AG08396 (cell line): ENCODE measurements around the gene INSIG2.

ENCODE experiments used
- DNase-seq: peaks from one replicate; pipeline ENCODE4 v3.0.0; 2012; ENCODE audit warnings: low spot score, mixed read lengths

INSIG2 gene

DNA sequence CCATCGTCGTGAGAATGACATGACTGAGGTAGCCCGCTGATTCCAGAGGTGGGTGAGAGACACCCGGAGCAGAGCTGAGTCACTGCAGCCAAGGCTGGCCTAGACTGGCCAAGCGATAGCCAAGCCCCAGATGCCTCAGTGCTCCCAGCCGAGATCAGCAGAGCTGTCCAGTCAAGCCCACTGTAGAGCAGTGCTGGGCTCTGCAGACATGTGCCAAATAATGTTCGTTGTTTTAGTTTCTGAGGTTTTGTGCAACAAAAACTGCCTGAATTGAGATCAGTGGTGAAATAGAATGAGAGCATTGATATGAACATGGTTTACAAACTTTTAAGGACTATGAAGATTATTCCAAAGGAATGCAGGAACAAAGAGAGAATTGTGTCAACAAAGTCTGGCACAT is 42.1 kb downstream of the INSIG2 start:
- DNase-seq = no peak

GRCh38 chr2:118131771-118132170 is 43.5 kb downstream of the INSIG2 start:
- DNase-seq = no peak

- DNase-seq = no peak
Measured at GRCh38 chr2:118133916-118134315, 45.6 kb downstream of the INSIG2 start.

GRCh38 chr2:118134650-118135049 is 46.4 kb downstream of the INSIG2 start:
- no peak for DNase-seq

- no peak for DNase-seq
Measured at GRCh38 chr2:118145207-118145606, 56.9 kb downstream of the INSIG2 start.

- no peak for DNase-seq
Measured at GRCh38 chr2:118145806-118146205, 57.5 kb downstream of the INSIG2 start.

GRCh38 chr2:118146315-118147283 is 58.3 kb downstream of the INSIG2 start:
- no peak for DNase-seq

DNA sequence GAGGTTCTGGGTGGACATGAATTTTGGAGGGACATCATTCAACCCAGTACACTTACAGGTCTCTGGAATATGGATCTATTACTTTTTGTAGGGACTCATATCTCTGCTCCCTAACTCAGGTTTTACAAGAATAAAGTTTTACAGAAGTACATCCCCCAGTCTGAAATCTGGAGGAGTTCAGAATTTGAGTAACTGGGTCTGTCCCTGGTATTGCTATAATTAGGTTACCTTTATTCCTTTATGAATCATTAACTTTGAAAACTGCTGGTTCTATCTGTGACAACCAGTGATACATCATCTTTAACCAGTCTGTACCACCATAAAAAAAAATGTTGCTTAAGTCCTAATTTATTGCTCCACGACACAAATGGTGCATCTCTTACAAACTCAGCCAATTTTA is 59.9 kb downstream of the INSIG2 start:
- DNase-seq = no peak

DNA sequence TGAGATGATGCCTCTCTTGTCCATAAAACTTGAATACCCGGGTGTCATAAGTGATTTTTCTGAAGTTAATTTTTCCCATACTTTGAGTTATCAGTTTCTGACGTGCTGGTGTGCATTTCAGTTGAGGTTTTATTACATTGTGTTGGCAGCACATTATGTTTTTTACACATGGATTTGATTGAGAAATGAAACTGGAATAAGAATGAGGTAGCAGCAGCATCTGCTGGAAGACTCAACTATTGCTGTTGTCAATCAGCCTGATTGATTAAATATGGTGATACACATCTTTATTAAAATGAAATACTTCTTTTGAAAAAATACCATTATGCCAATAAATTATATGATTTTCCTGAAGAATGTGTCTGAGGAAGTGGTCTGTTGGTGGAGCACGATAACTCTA is 60.5 kb downstream of the INSIG2 start:
- no peak for DNase-seq

- DNase-seq = no peak
Measured at GRCh38 chr2:118150294-118150693, 62.0 kb downstream of the INSIG2 start.

GRCh38 chr2:118151831-118152230 is 63.6 kb downstream of the INSIG2 start:
- no peak for DNase-seq

GRCh38 chr2:118153433-118153832 is 65.2 kb downstream of the INSIG2 start:
- DNase-seq = no peak

GRCh38 chr2:118154176-118154575 is 65.9 kb downstream of the INSIG2 start:
- DNase-seq = no peak
